ENCODE results near the gene TMEM88. TPM values are rescaled to one million over a fixed set of nuclear protein-coding genes. Genes with fewer than 3 reads are reported as not detected.

The TMEM88 gene
- total and polyA plus RNA-seq, 4 donors: 0.65 to 4.6 (median 3.7) TPM

DNA sequence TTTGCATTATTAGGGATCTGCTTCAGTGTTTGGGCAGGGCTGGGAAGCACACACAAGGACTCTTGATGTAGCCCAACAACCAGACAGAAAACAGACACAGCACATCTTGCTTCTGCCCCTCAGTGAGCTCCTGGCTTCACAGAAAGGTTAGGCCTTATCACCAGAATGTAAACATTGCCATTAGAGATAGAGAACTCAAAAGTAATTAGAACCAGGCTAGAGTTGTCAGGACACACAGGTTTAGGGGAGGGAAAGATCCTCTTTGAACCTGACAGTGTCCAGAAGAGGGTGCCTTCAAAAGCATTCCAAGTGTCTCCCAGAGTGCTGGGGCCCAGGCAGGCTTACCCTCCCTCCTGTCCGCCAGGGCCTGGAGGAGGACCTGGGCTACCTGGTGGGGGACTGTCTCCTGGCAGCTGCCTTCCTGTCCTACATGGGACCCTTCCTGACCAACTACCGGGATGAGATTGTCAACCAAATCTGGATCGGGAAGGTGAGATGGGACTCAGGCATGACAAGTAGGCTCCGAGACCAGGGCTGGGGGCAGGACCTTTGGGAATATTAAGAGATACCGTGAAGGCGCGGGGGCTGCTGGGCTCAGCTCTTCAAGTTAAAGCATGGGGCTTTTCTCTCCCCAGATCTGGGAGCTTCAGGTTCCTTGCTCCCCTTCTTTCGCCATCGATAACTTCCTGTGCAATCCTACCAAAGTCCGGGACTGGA lies 37.8 kb upstream of the TMEM88 start:
- H3K4me3 ChIP-seq (ENCODE audit: low read depth in 1 of 3, low read length in 3 of 3): no peak overlapping the region
- TF ChIP-seq FOXA1 (IDR thresholded peaks at IDR 0.05): no peak
- no peak for TF ChIP-seq YY1 (IDR thresholded peaks at IDR 0.05)
- TF ChIP-seq, protein P1, sequence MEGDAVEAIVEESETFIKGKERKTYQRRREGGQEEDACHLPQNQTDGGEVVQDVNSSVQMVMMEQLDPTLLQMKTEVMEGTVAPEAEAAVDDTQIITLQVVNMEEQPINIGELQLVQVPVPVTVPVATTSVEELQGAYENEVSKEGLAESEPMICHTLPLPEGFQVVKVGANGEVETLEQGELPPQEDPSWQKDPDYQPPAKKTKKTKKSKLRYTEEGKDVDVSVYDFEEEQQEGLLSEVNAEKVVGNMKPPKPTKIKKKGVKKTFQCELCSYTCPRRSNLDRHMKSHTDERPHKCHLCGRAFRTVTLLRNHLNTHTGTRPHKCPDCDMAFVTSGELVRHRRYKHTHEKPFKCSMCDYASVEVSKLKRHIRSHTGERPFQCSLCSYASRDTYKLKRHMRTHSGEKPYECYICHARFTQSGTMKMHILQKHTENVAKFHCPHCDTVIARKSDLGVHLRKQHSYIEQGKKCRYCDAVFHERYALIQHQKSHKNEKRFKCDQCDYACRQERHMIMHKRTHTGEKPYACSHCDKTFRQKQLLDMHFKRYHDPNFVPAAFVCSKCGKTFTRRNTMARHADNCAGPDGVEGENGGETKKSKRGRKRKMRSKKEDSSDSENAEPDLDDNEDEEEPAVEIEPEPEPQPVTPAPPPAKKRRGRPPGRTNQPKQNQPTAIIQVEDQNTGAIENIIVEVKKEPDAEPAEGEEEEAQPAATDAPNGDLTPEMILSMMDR (IDR thresholded peaks at IDR 0.05; ENCODE audit: low read depth, low read length, missing input control): no peak
- no peak for TF ChIP-seq RXRA (IDR thresholded peaks at IDR 0.05)
- TF ChIP-seq, protein P2, sequence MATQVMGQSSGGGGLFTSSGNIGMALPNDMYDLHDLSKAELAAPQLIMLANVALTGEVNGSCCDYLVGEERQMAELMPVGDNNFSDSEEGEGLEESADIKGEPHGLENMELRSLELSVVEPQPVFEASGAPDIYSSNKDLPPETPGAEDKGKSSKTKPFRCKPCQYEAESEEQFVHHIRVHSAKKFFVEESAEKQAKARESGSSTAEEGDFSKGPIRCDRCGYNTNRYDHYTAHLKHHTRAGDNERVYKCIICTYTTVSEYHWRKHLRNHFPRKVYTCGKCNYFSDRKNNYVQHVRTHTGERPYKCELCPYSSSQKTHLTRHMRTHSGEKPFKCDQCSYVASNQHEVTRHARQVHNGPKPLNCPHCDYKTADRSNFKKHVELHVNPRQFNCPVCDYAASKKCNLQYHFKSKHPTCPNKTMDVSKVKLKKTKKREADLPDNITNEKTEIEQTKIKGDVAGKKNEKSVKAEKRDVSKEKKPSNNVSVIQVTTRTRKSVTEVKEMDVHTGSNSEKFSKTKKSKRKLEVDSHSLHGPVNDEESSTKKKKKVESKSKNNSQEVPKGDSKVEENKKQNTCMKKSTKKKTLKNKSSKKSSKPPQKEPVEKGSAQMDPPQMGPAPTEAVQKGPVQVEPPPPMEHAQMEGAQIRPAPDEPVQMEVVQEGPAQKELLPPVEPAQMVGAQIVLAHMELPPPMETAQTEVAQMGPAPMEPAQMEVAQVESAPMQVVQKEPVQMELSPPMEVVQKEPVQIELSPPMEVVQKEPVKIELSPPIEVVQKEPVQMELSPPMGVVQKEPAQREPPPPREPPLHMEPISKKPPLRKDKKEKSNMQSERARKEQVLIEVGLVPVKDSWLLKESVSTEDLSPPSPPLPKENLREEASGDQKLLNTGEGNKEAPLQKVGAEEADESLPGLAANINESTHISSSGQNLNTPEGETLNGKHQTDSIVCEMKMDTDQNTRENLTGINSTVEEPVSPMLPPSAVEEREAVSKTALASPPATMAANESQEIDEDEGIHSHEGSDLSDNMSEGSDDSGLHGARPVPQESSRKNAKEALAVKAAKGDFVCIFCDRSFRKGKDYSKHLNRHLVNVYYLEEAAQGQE (IDR thresholded peaks at IDR 0.05): no peak
- no peak for TF ChIP-seq SP1 (IDR thresholded peaks at IDR 0.05)
- TF ChIP-seq NR2F2 (IDR thresholded peaks at IDR 0.05): no peak
- no peak for TF ChIP-seq HNF4A (conservative IDR thresholded peaks at IDR 0.05)
- TF ChIP-seq, protein P3, sequence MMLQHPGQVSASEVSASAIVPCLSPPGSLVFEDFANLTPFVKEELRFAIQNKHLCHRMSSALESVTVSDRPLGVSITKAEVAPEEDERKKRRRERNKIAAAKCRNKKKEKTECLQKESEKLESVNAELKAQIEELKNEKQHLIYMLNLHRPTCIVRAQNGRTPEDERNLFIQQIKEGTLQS (IDR thresholded peaks at IDR 0.05): no peak
- no peak for TF ChIP-seq FOXA2 (IDR thresholded peaks at IDR 0.05)
- no peak for TF ChIP-seq JUND (IDR thresholded peaks at IDR 0.05)
- TF ChIP-seq GABPA (IDR thresholded peaks at IDR 0.05 in 1 of 2, conservative IDR thresholded peaks at IDR 0.05 in 1 of 2): no peak
- no peak for TF ChIP-seq TAF1 (conservative IDR thresholded peaks at IDR 0.05)
- TF ChIP-seq, protein P4, sequence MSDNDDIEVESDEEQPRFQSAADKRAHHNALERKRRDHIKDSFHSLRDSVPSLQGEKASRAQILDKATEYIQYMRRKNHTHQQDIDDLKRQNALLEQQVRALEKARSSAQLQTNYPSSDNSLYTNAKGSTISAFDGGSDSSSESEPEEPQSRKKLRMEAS (IDR thresholded peaks at IDR 0.05): no peak
- TF ChIP-seq, protein P5, sequence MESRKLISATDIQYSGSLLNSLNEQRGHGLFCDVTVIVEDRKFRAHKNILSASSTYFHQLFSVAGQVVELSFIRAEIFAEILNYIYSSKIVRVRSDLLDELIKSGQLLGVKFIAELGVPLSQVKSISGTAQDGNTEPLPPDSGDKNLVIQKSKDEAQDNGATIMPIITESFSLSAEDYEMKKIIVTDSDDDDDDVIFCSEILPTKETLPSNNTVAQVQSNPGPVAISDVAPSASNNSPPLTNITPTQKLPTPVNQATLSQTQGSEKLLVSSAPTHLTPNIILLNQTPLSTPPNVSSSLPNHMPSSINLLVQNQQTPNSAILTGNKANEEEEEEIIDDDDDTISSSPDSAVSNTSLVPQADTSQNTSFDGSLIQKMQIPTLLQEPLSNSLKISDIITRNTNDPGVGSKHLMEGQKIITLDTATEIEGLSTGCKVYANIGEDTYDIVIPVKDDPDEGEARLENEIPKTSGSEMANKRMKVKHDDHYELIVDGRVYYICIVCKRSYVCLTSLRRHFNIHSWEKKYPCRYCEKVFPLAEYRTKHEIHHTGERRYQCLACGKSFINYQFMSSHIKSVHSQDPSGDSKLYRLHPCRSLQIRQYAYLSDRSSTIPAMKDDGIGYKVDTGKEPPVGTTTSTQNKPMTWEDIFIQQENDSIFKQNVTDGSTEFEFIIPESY (IDR thresholded peaks at IDR 0.05): no peak
- TF ChIP-seq HNF4G (IDR thresholded peaks at IDR 0.05): no peak
- no peak for TF ChIP-seq EGR1 (IDR thresholded peaks at IDR 0.05; ENCODE audit: low read depth in 2 of 2)
- no peak for TF ChIP-seq RAD21 (IDR thresholded peaks at IDR 0.05)
- H3K36me3 ChIP-seq (ENCODE audit: control insufficient read depth in 4 of 4, insufficient read depth in 3 of 4, low read depth in 1 of 4, low read length in 3 of 4): no peaks in the 10 kb centered on the region
- H3K27ac ChIP-seq (ENCODE audit: low read depth in 1 of 2, low read length in 2 of 2): no peak overlapping the region
- no peaks in the 10 kb centered on the region for H3K9me3 ChIP-seq (ENCODE audit: control insufficient read depth in 4 of 4, low read length in 3 of 4)
- no peaks in the 10 kb centered on the region for H3K27me3 ChIP-seq (ENCODE audit: control insufficient read depth in 4 of 4, insufficient read depth in 4 of 4, low read length in 3 of 4)
- H3K4me1 ChIP-seq (ENCODE audit: control insufficient read depth in 4 of 4, insufficient read depth in 4 of 4, low read length in 3 of 4): no peaks in the 10 kb centered on the region
- no peak overlapping the region for H3K9ac ChIP-seq (ENCODE audit: low read depth in 1 of 2, low read length in 2 of 2)
- no peak for DNase-seq (ENCODE audit: low spot score)
- WGBS: 71% methylated on average over 10 of the region's 10 CpGs

Data from liver (tissue), 9 donors.